Activated CD4-positive, alpha-beta T cell treated with anti-CD3 and anti-CD28 coated beads, Interleukin-2, Interleukin-4, amounts not matched to agents 100 ng/mL and 50 ng/mL, durations not matched to agents 16 hours and 8 hours (primary cell): Measurements from ENCODE around the gene CEBPZ.
"Not testable (repeated sequence)": the region's sequence is repeated elsewhere in the genome, so short reads cannot be mapped to it uniquely, and the experiment has no call there.

Experiments used
- DNase-seq: peaks from one replicate; pipeline ENCODE4 v3.0.0-alpha.2; 2020; ENCODE audit warnings: low spot score

Gene CEBPZ

GRCh38 chr2:37231241-37232130 lies at the start of gene CEBPZ, which contains the start of gene NDUFAF7:
CEBPZ (minus strand) TSS chr2:37231596; CDS start chr2:37231567, 29 bp downstream.
NDUFAF7 (plus strand) TSS chr2:37231658; CDS start chr2:37231706, 48 bp downstream.
- DNase-seq = peak; percentile 92

GRCh38 chr2:37276291-37276690 lies 44.9 kb upstream of the CEBPZ start:
- no peak for DNase-seq

GRCh38 chr2:37274359-37274965 lies 43.1 kb upstream of the CEBPZ start:
- no peak for DNase-seq

GRCh38 chr2:37271376-37272067 lies 40.1 kb upstream of the CEBPZ start:
- DNase-seq = no peak

GRCh38 chr2:37268111-37268510 lies 36.7 kb upstream of the CEBPZ start:
- DNase-seq = no peak

- no peak for DNase-seq
Observed at GRCh38 chr2:37267685-37268084, 36.3 kb upstream of the CEBPZ start.

GRCh38 chr2:37263839-37264238 lies 32.4 kb upstream of the CEBPZ start:
- no peak for DNase-seq

- no peak for DNase-seq
Observed at GRCh38 chr2:37262522-37262921, 31.1 kb upstream of the CEBPZ start.

GRCh38 chr2:37250869-37251740 lies 19.7 kb upstream of the CEBPZ start:
- DNase-seq = no peak

- DNase-seq = no peak
Observed at GRCh38 chr2:37246205-37246604, 14.8 kb upstream of the CEBPZ start.

- no peak for DNase-seq
Observed at GRCh38 chr2:37244755-37245154, 13.4 kb upstream of the CEBPZ start.

GRCh38 chr2:37244017-37244416 lies 12.6 kb upstream of the CEBPZ start:
- peak; percentile 46 for DNase-seq

GRCh38 chr2:37243435-37243834 lies 12.0 kb upstream of the CEBPZ start:
- no peak for DNase-seq

GRCh38 chr2:37232131-37232933 lies 936 bp upstream of the CEBPZ start:
- no peak for DNase-seq

GRCh38 chr2:37230581-37230980 lies 815 bp downstream of the CEBPZ start:
- no peak for DNase-seq

GRCh38 chr2:37228788-37229187 lies 2.6 kb downstream of the CEBPZ start:
- no peak for DNase-seq

GRCh38 chr2:37226863-37227262 lies 4.5 kb downstream of the CEBPZ start:
- DNase-seq = no peak

GRCh38 chr2:37225129-37225528 lies 6.3 kb downstream of the CEBPZ start:
- DNase-seq = not testable (repeated sequence)

- DNase-seq = no peak
Observed at GRCh38 chr2:37224063-37224462, 7.3 kb downstream of the CEBPZ start.

- DNase-seq = no peak
Observed at GRCh38 chr2:37223131-37223530, 8.3 kb downstream of the CEBPZ start.

GRCh38 chr2:37219046-37219445 lies 12.3 kb downstream of the CEBPZ start:
- DNase-seq = no peak
